Gastrocnemius medialis (tissue), 4 donors: ENCODE data around the gene GSK3B. TPM values are rescaled to one million over a fixed set of nuclear protein-coding genes. Genes with fewer than 3 reads are reported as not detected.

Experiments
- ATAC-seq, 2 donors: fragments of 150-250 bp; one replicate each; pipeline ENCODE4 v1.9.1; 2016
- DNase-seq, 2 donors: peaks; one replicate each; pipeline ENCODE4 v3.0.0-alpha.2; 2019
- H3K27ac ChIP-seq, 4 donors: fragments of 200-600 bp; sonication (generic); 1 replicate in 1 of 4; 2 replicates in 3 of 4; pipeline ENCODE4 v1.5.1; 2016 to 2018; ENCODE audit warnings: mild to moderate bottlenecking in 2 of 4, moderate library complexity in 1 of 4
- H3K27me3 ChIP-seq, 3 donors: fragments of 200-600 bp; sonication (generic) in 2 of 3; 1 replicate in 1 of 3; 2 replicates in 2 of 3; pipeline versions ENCODE4 v1.5.1 to v1.6.0; 2016 to 2019; ENCODE audit warnings: mild to moderate bottlenecking in 1 of 3, moderate library complexity in 1 of 3
- H3K36me3 ChIP-seq, 2 donors: fragments of 200-600 bp; sonication (generic) in 1 of 2; one replicate each; pipeline ENCODE4 v1.5.1; 2017 to 2018
- H3K4me1 ChIP-seq, 2 donors: fragments of 200-600 bp; sonication (generic) in 1 of 2; one replicate each; pipeline ENCODE4 v1.5.1; 2016 to 2017; ENCODE audit warnings: mild to moderate bottlenecking in 2 of 2
- H3K4me3 ChIP-seq, 4 donors: fragments of 200-600 bp; sonication (generic) in 3 of 4; 1 replicate in 1 of 4; 2 replicates in 3 of 4; pipeline ENCODE4 v1.5.1; 2016 to 2019; ENCODE audit warnings: mild to moderate bottlenecking in 2 of 4
- H3K9me3 ChIP-seq, 3 donors: fragments of 200-600 bp; sonication (generic) in 2 of 3; 1 replicate in 1 of 3; 2 replicates in 2 of 3; pipeline ENCODE4 v1.5.1; 2016 to 2019
- POLR2A ChIP-seq, 2 donors: fragments of 450-650 bp; IDR thresholded peaks; one replicate each; pipeline ENCODE4 v1.6.1; 2017; ENCODE audit warnings: antibody characterized with exemption in 2 of 2, mild to moderate bottlenecking in 2 of 2, moderate library complexity in 2 of 2
- in situ Hi-C, 4 donors: fragments of 200-750 bp; cut with MboI; loops; one replicate each; pipeline versions ENCODE4 v1.15.0 to v1.8.0; 2017; ENCODE audit warnings: low sequenced_read_pairs in 4 of 4
- intact Hi-C: fragments of 100-400 bp; cut with DNase I; formaldehyde crosslinking; loops from one replicate; pipeline ENCODE4 v1.15.1; 2023; ENCODE audit warnings: low total_unique reads
- total RNA-seq, 4 donors: library from RNA; depleted of rRNA; stranded (reverse); fragments of >200 nt; gene quantifications; one replicate each; pipeline versions ENCODE4 v1.1.0 to v1.2.3, GENCODE V29; 2016
- TF ChIP-seq, protein P1 (sequence below), 5 experiments: fragments of 450-650 bp in 3 of 5; fragments of 200-600 bp in 2 of 5; sonication (generic) in 2 of 5; IDR thresholded peaks in 4 of 5; conservative IDR thresholded peaks in 1 of 5; 1 replicate in 4 of 5; 2 replicates in 1 of 5; pipeline ENCODE4 v1.5.1; 2016 to 2019; ENCODE audit warnings: antibody characterized with exemption in 5 of 5, mild to moderate bottlenecking in 3 of 5, moderate library complexity in 3 of 5

Gene GSK3B
- total RNA-seq, 4 donors from 2014 or later: 30.7 to 47.4 (median 35.4) TPM

- H3K36me3 ChIP-seq: no peaks in the 10 kb centered on the region
- in situ Hi-C loops (no loop called here), intact Hi-C loops (no loop called here)
- no peak overlapping the region for H3K27ac ChIP-seq
- H3K27me3 ChIP-seq: no peaks in the 10 kb centered on the region
- ATAC-seq (no peak), DNase-seq (no peak)
- no peaks in the 10 kb centered on the region for H3K9me3 ChIP-seq
- no peak overlapping the region for H3K4me3 ChIP-seq
- no peaks in the 10 kb centered on the region for H3K4me1 ChIP-seq
- TF ChIP-seq POLR2A (IDR thresholded peaks at IDR 0.05): no peak
- TF ChIP-seq, protein P1, sequence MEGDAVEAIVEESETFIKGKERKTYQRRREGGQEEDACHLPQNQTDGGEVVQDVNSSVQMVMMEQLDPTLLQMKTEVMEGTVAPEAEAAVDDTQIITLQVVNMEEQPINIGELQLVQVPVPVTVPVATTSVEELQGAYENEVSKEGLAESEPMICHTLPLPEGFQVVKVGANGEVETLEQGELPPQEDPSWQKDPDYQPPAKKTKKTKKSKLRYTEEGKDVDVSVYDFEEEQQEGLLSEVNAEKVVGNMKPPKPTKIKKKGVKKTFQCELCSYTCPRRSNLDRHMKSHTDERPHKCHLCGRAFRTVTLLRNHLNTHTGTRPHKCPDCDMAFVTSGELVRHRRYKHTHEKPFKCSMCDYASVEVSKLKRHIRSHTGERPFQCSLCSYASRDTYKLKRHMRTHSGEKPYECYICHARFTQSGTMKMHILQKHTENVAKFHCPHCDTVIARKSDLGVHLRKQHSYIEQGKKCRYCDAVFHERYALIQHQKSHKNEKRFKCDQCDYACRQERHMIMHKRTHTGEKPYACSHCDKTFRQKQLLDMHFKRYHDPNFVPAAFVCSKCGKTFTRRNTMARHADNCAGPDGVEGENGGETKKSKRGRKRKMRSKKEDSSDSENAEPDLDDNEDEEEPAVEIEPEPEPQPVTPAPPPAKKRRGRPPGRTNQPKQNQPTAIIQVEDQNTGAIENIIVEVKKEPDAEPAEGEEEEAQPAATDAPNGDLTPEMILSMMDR (IDR thresholded peaks at IDR 0.05 in 4 of 5, conservative IDR thresholded peaks at IDR 0.05 in 1 of 5): no peak
Measured at GRCh38 chr3:120139140-120139539, 44.9 kb upstream of the GSK3B start.

- intact Hi-C loops: no loop called here
- no peak for TF ChIP-seq POLR2A (IDR thresholded peaks at IDR 0.05)
- TF ChIP-seq, protein P1 (IDR thresholded peaks at IDR 0.05 in 4 of 5, conservative IDR thresholded peaks at IDR 0.05 in 1 of 5): no peak
- H3K9me3 ChIP-seq: no peaks in the 10 kb centered on the region
- H3K27ac ChIP-seq: no peak overlapping the region
- ATAC-seq (no peak), DNase-seq (no peak)
- in situ Hi-C loops: no loop called here
- no peaks in the 10 kb centered on the region for H3K36me3 ChIP-seq
- no peak overlapping the region for H3K4me3 ChIP-seq
- no peaks in the 10 kb centered on the region for H3K4me1 ChIP-seq
- no peaks in the 10 kb centered on the region for H3K27me3 ChIP-seq
Measured at GRCh38 chr3:120137548-120137947, 43.3 kb upstream of the GSK3B start.

- in situ Hi-C loops (no loop called here), intact Hi-C loops (no loop called here)
- DNase-seq (no peak), ATAC-seq (no peak)
- no peak for TF ChIP-seq POLR2A (IDR thresholded peaks at IDR 0.05)
- TF ChIP-seq, protein P1 (IDR thresholded peaks at IDR 0.05 in 4 of 5, conservative IDR thresholded peaks at IDR 0.05 in 1 of 5): no peak
- H3K27ac ChIP-seq: no peak overlapping the region
- no peaks in the 10 kb centered on the region for H3K27me3 ChIP-seq
- no peak overlapping the region for H3K4me3 ChIP-seq
- H3K36me3 ChIP-seq: no peaks in the 10 kb centered on the region
- H3K4me1 ChIP-seq: no peaks in the 10 kb centered on the region
- H3K9me3 ChIP-seq: no peaks in the 10 kb centered on the region
Measured at GRCh38 chr3:120130656-120131055, 36.4 kb upstream of the GSK3B start.

DNA sequence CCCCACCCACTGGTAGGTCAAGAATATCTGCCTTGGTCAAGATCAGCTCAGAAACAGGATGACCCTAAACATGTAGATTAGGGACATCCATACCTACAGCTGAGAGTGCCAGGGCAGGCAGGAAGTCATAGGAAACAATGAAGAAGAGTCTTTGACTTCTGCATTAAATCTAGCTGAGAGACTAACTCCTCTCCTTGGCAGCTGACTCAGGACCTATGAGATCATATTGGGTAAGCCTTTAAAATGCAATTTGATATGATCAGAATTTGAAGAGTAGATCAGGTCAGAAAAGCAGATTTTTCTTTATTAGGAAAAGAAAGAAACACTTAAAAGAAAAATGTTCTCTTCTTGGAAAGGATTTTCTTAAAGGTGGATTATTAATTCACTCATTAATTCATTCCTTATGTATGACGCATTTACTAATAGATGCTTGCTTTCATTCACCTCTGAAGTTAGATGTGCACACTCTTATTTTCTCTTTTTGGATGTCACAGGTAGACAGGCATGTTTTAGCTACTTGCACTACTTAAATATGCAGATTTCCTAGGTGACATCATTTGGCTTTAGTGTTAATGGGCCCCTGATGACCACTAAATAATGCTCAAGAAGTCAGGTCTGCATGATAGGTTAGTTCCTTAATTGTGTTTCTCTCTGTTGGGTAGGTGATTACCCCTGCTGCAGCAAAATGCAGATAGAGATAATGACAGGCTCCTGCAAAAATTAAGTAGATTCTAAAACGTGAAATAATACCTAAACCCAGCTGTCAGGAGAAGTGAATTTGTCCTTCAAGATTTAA, 35.7 kb upstream of the GSK3B start:
- Histone ChIP-seq H3K27me3 (no peaks in the 10 kb centered on the region), H3K4me1 (no peaks in the 10 kb centered on the region), H3K27ac (no peak overlapping the region), H3K4me3 (no peak overlapping the region), H3K9me3 (no peaks in the 10 kb centered on the region), H3K36me3 (no peaks in the 10 kb centered on the region)
- DNase-seq (no peak), ATAC-seq (no peak)
- TF ChIP-seq POLR2A (IDR thresholded peaks at IDR 0.05): no peak
- TF ChIP-seq, protein P1 (IDR thresholded peaks at IDR 0.05 in 4 of 5, conservative IDR thresholded peaks at IDR 0.05 in 1 of 5): no peak
- intact Hi-C loops: no loop called here
- in situ Hi-C loops: no loop called here
